Stimulated activated naive CD8-positive, alpha-beta T cell treated with anti-CD3 and anti-CD28 coated beads, Interleukin-15, Interleukin-2, amounts not matched to agents 100 ng/mL and 50 ng/mL, for 24 hours (primary cell): ENCODE measurements around the gene ALKBH1.
A peak's percentile ranks its signal among the peaks of the same experiment; 100 is the strongest.
"Not testable (repeated sequence)": the region's sequence is repeated elsewhere in the genome, so short reads cannot be mapped to it uniquely, and the experiment has no call there.

Experiments used
- H3K27ac Mint-ChIP-seq: one replicate; pipeline ENCODE4 v1.8.0; 2021; ENCODE audit warnings: mild to moderate bottlenecking, mixed read lengths
- H3K27me3 Mint-ChIP-seq: one replicate; pipeline ENCODE4 v1.8.0; 2021; ENCODE audit warnings: mixed read lengths
- H3K36me3 Mint-ChIP-seq: one replicate; pipeline ENCODE4 v1.8.0; 2021; ENCODE audit warnings: low read depth, mixed read lengths
- H3K4me1 Mint-ChIP-seq: one replicate; pipeline ENCODE4 v1.8.0; 2021; ENCODE audit warnings: low read depth, mixed read lengths
- H3K4me3 Mint-ChIP-seq: one replicate; pipeline ENCODE4 v1.8.0; 2021; ENCODE audit warnings: mild to moderate bottlenecking, mixed read lengths
- H3K9me3 Mint-ChIP-seq: one replicate; pipeline ENCODE4 v1.8.0; 2021; ENCODE audit warnings: mixed read lengths

Gene ALKBH1

GRCh38 chr14:77708749-77709148 lies 926 bp upstream of the ALKBH1 start:
- H3K4me1 Mint-ChIP-seq, result peaks cover 53% of the 10 kb centered on the region
- no peaks in the 10 kb centered on the region for H3K27me3 Mint-ChIP-seq
- peaks cover 67% of the 10 kb centered on the region for H3K36me3 Mint-ChIP-seq
- peak overlapping the region; percentile 93 for H3K4me3 Mint-ChIP-seq
- no peaks in the 10 kb centered on the region for H3K9me3 Mint-ChIP-seq
- peak overlapping the region; percentile 94 for H3K27ac Mint-ChIP-seq

DNA sequence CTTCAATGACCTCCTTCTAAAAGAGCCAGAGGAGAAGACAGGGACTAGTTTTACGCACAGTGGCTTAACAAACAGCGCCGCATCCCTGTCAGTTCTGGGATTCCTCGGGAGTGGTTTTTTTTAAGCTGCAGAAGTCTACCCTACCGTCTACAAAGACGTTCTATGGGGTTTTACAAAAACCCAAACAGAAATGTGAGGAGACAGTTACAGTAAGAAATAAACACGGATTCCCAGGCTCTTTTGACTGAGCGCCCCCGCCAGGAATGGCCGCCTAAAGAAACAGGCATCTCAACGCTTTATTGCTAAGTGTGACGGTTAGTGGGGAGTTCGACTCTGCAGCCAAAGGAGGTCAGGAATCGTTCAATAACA lies 484 bp downstream of the ALKBH1 start:
- H3K27ac Mint-ChIP-seq, result peak overlapping the region; percentile 94
- H3K36me3 Mint-ChIP-seq, result peaks cover 55% of the 10 kb centered on the region
- H3K27me3 Mint-ChIP-seq, result no peaks in the 10 kb centered on the region

DNA sequence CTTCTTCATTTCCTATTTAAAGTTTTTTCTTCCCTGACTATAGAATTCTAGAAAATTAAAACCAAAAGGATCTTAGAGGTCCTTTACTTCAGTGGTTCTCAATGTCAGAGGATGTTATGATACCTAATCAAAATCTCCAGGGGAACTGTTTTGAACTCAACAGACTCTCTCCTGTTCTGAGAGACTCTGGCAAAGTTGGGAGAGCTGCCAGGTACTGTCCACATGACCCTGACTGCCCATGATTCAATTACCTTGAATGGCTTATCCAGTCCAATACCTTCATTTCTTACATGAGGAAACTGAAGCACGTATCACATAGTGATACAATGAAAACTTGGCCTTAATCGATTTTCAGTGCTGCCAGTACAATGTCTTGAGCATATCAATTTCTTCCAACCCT lies 16.6 kb downstream of the ALKBH1 start:
- no peaks in the 10 kb centered on the region for H3K4me1 Mint-ChIP-seq
- no peaks in the 10 kb centered on the region for H3K27me3 Mint-ChIP-seq
- H3K27ac Mint-ChIP-seq, result no peak overlapping the region
- no peaks in the 10 kb centered on the region for H3K9me3 Mint-ChIP-seq
- peaks cover 71% of the 10 kb centered on the region for H3K36me3 Mint-ChIP-seq
- no peak overlapping the region for H3K4me3 Mint-ChIP-seq

More for the DNA sequence above, 484 bp downstream of the ALKBH1 start:
- Mint-ChIP-seq H3K4me1 (peaks cover 44% of the 10 kb centered on the region), H3K9me3 (no peaks in the 10 kb centered on the region), H3K4me3 (peak overlapping the region; percentile 93)

DNA sequence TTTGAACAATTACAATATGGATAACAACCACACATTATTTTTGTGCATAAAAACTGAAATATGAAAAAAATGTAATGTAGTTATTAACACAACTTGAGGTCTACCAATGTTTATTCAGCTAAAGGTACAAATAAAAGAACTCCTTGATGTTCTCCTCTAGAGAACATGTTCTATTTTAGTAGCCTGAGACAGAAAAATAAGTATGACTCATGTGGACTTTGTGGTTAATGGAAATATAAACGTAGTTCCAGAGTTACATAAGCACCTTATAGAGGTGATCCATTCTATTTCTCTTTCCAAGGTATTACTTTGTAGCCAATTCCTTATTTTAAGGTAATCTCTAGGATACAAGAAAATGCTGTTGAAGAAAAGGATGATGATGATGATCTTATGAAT lies 25.7 kb downstream of the ALKBH1 start:
- peaks cover 63% of the 10 kb centered on the region for H3K36me3 Mint-ChIP-seq
- no peaks in the 10 kb centered on the region for H3K27me3 Mint-ChIP-seq
- no peak overlapping the region for H3K4me3 Mint-ChIP-seq
- H3K4me1 Mint-ChIP-seq, result peaks cover 13% of the 10 kb centered on the region
- peak overlapping the region; percentile 1 for H3K27ac Mint-ChIP-seq
- no peaks in the 10 kb centered on the region for H3K9me3 Mint-ChIP-seq

DNA sequence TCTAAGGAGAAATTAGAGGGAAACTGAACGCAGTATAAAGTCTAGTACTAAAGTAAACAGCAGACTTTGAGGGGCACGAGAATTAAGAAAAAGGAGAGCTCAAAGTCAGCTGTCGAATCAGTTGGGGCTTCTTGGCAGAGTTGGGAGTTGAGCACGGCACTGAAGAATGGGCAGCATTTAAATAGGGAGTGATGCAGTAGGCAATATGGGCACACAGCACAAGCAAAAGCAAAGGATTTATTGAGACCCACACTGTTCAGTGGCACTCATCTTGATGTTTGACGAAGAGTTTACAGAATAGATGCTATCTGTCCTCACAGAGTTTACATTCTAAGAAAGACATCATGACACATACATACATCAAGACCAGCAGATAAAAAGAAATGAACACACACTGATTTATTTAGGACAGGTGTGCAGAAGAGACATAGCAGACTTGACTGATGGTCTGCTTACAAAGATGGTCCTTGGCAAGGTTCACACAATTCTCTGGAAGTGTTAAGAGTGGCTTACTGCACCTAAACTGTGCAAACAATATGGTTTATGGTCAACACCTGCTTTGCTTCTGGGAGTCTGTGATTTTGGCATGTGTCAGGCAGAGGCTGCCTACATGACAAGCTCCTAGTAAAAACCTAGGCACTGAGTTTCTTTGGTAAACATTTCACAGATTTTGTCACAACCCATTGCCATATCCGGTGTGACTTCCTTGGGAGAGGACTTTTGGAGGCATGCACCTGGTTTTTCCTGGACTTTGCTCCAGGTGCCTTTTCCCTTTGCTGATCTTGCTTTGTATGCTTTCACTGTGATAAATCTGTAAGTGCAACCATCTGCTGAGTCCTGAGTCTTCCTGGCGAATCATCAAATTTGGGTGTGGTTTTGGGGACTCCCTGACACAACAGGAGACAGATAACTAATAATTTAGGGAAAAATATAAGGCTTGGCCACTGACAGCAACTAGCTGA lies 26.3 kb downstream of the ALKBH1 start:
- Mint-ChIP-seq H3K27ac (no peak overlapping the region), H3K9me3 (no peaks in the 10 kb centered on the region), H3K4me1 (peaks cover 13% of the 10 kb centered on the region), H3K4me3 (no peak overlapping the region), H3K27me3 (no peaks in the 10 kb centered on the region), H3K36me3 (peaks cover 58% of the 10 kb centered on the region)

DNA sequence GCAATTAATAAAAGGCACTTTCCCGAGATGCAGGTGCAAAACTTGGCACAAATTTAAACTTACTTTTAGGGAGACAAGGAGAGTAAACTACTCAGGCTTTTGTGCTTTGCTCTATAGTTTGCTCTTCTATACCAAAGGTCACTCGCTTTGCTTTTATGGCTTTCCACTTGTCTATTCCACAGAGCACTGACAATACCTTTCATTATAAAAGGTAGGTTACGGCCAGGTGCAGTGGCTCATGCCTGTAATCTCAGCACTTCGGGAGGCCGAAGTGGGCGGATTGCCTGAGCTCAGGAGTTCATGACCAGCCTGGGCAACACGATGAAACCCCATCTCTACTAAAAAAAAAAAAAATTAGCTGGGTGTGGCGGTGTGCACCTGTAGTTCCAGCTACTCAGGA lies 32.9 kb downstream of the ALKBH1 start:
- peaks cover 56% of the 10 kb centered on the region for H3K36me3 Mint-ChIP-seq
- H3K4me3 Mint-ChIP-seq, result no peak overlapping the region
- no peak overlapping the region for H3K27ac Mint-ChIP-seq
- H3K27me3 Mint-ChIP-seq, result no peaks in the 10 kb centered on the region
- H3K4me1 Mint-ChIP-seq, result peaks cover 4% of the 10 kb centered on the region
- no peaks in the 10 kb centered on the region for H3K9me3 Mint-ChIP-seq

GRCh38 chr14:77673193-77673592 lies 34.6 kb downstream of the ALKBH1 start:
- Mint-ChIP-seq H3K4me3 (no peak overlapping the region), H3K9me3 (no peaks in the 10 kb centered on the region), H3K27ac (no peak overlapping the region), H3K4me1 (peaks cover 4% of the 10 kb centered on the region), H3K27me3 (no peaks in the 10 kb centered on the region), H3K36me3 (peaks cover 41% of the 10 kb centered on the region)

- no peak overlapping the region for H3K4me3 Mint-ChIP-seq
- H3K36me3 Mint-ChIP-seq, result no peaks in the 10 kb centered on the region
- H3K27me3 Mint-ChIP-seq, result no peaks in the 10 kb centered on the region
- H3K27ac Mint-ChIP-seq, result no peak overlapping the region
- no peaks in the 10 kb centered on the region for H3K4me1 Mint-ChIP-seq
- H3K9me3 Mint-ChIP-seq, result no peaks in the 10 kb centered on the region
Measured at GRCh38 chr14:77667331-77667730, 40.5 kb downstream of the ALKBH1 start.

GRCh38 chr14:77663293-77663692 lies 44.5 kb downstream of the ALKBH1 start:
- Mint-ChIP-seq H3K4me1 (no peaks in the 10 kb centered on the region), H3K36me3 (no peaks in the 10 kb centered on the region), H3K27ac (no peak overlapping the region), H3K9me3 (no peaks in the 10 kb centered on the region), H3K27me3 (no peaks in the 10 kb centered on the region), H3K4me3 (no peak overlapping the region)

DNA sequence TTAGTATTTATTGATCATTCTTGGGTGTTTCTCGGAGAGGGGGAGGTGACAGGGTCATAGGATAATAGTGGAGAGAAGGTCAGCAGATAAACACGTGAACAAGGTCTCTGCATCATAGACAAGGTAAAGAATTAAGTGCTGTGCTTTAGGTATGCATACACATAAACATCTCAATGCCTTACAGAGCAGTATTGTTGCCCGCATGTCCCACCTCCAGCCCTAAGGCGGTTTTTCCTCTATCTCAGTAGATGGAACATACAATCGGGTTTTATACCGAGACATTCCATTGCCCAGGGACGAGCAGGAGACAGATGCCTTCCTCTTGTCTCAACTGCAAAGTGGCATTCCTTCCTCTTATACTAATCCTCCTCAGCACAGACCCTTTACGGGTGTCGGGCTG lies 46.3 kb downstream of the ALKBH1 start:
- H3K27ac Mint-ChIP-seq, H3K9me3 Mint-ChIP-seq, H3K4me3 Mint-ChIP-seq, H3K27me3 Mint-ChIP-seq, H3K4me1 Mint-ChIP-seq, H3K36me3 Mint-ChIP-seq: not testable (repeated sequence)

GRCh38 chr14:77660754-77661153 lies 47.1 kb downstream of the ALKBH1 start:
- no peak overlapping the region for H3K4me3 Mint-ChIP-seq
- no peaks in the 10 kb centered on the region for H3K27me3 Mint-ChIP-seq
- H3K4me1 Mint-ChIP-seq, result no peaks in the 10 kb centered on the region
- no peaks in the 10 kb centered on the region for H3K9me3 Mint-ChIP-seq
- no peak overlapping the region for H3K27ac Mint-ChIP-seq
- no peaks in the 10 kb centered on the region for H3K36me3 Mint-ChIP-seq

DNA sequence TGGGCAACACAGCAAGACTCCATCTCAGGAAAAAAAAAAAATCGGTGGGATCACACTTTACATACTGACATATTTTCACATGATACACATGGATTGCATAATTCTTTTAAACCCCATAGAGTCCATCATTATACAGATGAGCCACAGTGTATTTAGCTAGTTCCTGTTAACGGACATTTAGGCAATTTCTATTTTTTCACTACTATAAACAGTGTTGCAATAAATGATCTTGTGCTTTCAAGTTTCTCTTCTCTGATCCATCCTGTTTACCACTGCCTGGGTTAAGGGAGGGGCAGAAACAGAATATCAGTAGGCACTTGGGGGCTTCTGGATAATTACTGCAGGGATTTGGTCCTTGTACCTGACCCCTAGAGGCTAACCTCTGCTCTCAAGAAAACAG lies 48.0 kb downstream of the ALKBH1 start:
- H3K4me1 Mint-ChIP-seq, result no peaks in the 10 kb centered on the region
- H3K27me3 Mint-ChIP-seq, result no peaks in the 10 kb centered on the region
- H3K9me3 Mint-ChIP-seq, result no peaks in the 10 kb centered on the region
- no peak overlapping the region for H3K4me3 Mint-ChIP-seq
- H3K36me3 Mint-ChIP-seq, result no peaks in the 10 kb centered on the region
- H3K27ac Mint-ChIP-seq, result no peak overlapping the region

- no peaks in the 10 kb centered on the region for H3K36me3 Mint-ChIP-seq
- no peak overlapping the region for H3K27ac Mint-ChIP-seq
- H3K27me3 Mint-ChIP-seq, result no peaks in the 10 kb centered on the region
- no peaks in the 10 kb centered on the region for H3K9me3 Mint-ChIP-seq
- H3K4me1 Mint-ChIP-seq, result no peaks in the 10 kb centered on the region
- H3K4me3 Mint-ChIP-seq, result no peak overlapping the region
Measured at GRCh38 chr14:77657280-77657679, 50.5 kb downstream of the ALKBH1 start.

DNA sequence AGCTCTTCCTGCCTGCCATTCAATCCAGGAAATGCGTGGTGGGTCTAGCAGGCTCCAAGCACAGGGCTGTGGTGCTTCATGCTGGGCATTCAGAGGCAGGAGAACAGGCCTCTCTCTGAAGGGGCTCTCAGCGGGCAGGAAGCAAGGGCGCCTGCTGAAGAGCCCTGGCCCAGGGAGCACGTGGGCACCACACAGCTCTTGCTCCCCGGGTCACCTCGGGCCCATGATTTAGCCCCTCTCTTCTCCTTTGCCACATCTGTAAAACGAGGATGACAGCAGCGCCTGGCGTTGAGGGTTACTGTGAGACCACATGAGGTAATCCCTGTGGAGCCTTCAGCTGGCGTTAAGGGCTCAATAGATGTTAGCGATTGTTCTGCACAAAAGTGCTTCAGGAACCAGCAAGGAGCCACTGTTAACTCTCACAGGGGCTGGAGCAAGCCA lies 53.8 kb downstream of the ALKBH1 start:
- Mint-ChIP-seq H3K4me3 (no peak overlapping the region), H3K4me1 (no peaks in the 10 kb centered on the region), H3K9me3 (no peaks in the 10 kb centered on the region), H3K27me3 (no peaks in the 10 kb centered on the region), H3K27ac (no peak overlapping the region), H3K36me3 (no peaks in the 10 kb centered on the region)

DNA sequence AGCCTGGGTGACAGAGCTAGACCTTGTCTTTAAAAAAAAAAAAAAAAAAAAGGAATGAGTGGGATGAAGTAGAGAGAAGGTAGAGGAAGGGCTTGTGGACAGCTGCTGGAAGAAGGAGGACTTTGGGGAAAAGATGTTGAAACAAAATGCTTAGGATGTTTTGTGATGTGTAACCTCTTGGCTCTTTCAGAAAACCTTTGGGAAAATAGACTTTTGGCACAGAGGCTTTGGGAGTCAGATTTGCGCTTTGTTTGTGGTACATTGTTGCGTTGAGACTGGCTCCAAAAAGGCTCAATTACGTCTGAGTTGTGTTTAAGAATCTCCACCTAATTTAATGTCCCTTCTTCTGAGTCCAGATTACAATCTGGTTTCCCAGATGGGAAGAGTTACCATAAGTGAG lies 58.5 kb downstream of the ALKBH1 start:
- Mint-ChIP-seq H3K4me3 (no peak overlapping the region), H3K4me1 (no peaks in the 10 kb centered on the region), H3K27me3 (no peaks in the 10 kb centered on the region), H3K9me3 (no peaks in the 10 kb centered on the region), H3K36me3 (no peaks in the 10 kb centered on the region), H3K27ac (no peak overlapping the region)
